Endothelial cell of umbilical vein (primary cell): ENCODE results near the gene PANX2. TPM values are rescaled to one million over a fixed set of nuclear protein-coding genes. Genes with fewer than 3 reads are reported as not detected.
A peak's percentile ranks its signal among the peaks of the same experiment; 100 is the strongest.

Experiments used
- BruUV-seq: library from RNA; stranded (reverse); fragments of 400-500 nt; replicated peaks from 2 replicates; lab custom pipeline; 2021; lab: Mats Ljungman, UMichigan
- CTCF ChIA-PET: fragments of 300-600, 350-600 bp; sonication (Branson Sonifier 250); formaldehyde crosslinking; loops from one replicate; lab custom pipeline; 2021; ENCODE audit warnings: antibody characterized with exemption, inconsistent platforms; lab: Charles Lee
- POLR2A ChIA-PET: fragments of 300-600, 350-600 bp; sonication (Branson Sonifier 250); formaldehyde crosslinking; loops from one replicate; lab custom pipeline; 2021; ENCODE audit warnings: antibody characterized with exemption, inconsistent platforms; lab: Charles Lee
- DNase-seq: peaks from one replicate; pipeline ENCODE4 v3.0.0-alpha.2; 2011; ENCODE audit warnings: low read depth, low spot score
- FAIRE-seq: peaks from 2 replicates; lab custom pipeline; 2011; peaks lifted over from hg19 to GRCh38; lab: Jason Lieb, UNC
- H2AFZ ChIP-seq: 2 replicates; pipeline ENCODE4 v1.6.0; 2012; ENCODE audit warnings: low read depth, low read length, control low read depth, inconsistent platforms
- H3K27ac ChIP-seq: 2 replicates; pipeline ENCODE4 v1.5.1; 2011; ENCODE audit warnings: low read depth, mild to moderate bottlenecking, control low read depth, low read length, moderate library complexity; ENCODE audit not compliant: insufficient read depth
- H3K27me3 ChIP-seq, 2 experiments: 2 replicates each; pipeline versions ENCODE4 v1.6.0 to v1.6.1; 2011; ENCODE audit warnings: low read length in 2 of 2, mixed read lengths in 1 of 2; ENCODE audit not compliant: control insufficient read depth in 2 of 2, insufficient read depth in 2 of 2
- H3K36me3 ChIP-seq, 2 experiments: 2 replicates in 1 of 2; 3 replicates in 1 of 2; pipeline ENCODE4 v1.5.1; 2011; ENCODE audit warnings: low read length in 2 of 2, mild to moderate bottlenecking in 1 of 2, moderate library complexity in 1 of 2; ENCODE audit not compliant: control insufficient read depth in 2 of 2, insufficient read depth in 2 of 2; ENCODE audit errors: extremely low read depth in 1 of 2
- H3K4me1 ChIP-seq: 3 replicates; pipeline ENCODE4 v1.5.1; 2011; ENCODE audit warnings: mild to moderate bottlenecking, low read length; ENCODE audit not compliant: control insufficient read depth, insufficient read depth; ENCODE audit errors: extremely low read depth
- H3K4me2 ChIP-seq: 2 replicates; pipeline ENCODE4 v1.6.1; 2011; ENCODE audit warnings: low read length, control low read depth, mixed read lengths; ENCODE audit not compliant: insufficient read depth
- H3K4me3 ChIP-seq, 3 experiments: fragments of 200-600 bp in 1 of 3; sonication (generic), shearing (Covaris generic) in 1 of 3; replicated peaks in 1 of 3; 2 replicates each; pipeline ENCODE4 v1.5.1; 2011 to 2016; ENCODE audit warnings: control low read depth in 3 of 3, low read length in 3 of 3, mild to moderate bottlenecking in 2 of 3, inconsistent platforms in 1 of 3, low read depth in 1 of 3, moderate library complexity in 1 of 3; ENCODE audit not compliant: insufficient read depth in 1 of 3
- H3K79me2 ChIP-seq: 2 replicates; pipeline ENCODE4 v1.6.0; 2012; ENCODE audit warnings: low read length, inconsistent platforms; ENCODE audit not compliant: control insufficient read depth, insufficient read depth
- H3K9ac ChIP-seq: replicated peaks from 2 replicates; pipeline ENCODE3; 2011; ENCODE audit warnings: low read length, control low read depth; ENCODE audit not compliant: insufficient read depth; ENCODE audit errors: extremely low read depth
- H3K9me1 ChIP-seq: replicated peaks from 3 replicates; pipeline ENCODE4 v1.6.0; 2011; ENCODE audit warnings: mild to moderate bottlenecking, low read length; ENCODE audit not compliant: control insufficient read depth, insufficient read depth; ENCODE audit errors: extremely low read depth
- H3K9me3 ChIP-seq: replicated peaks from 2 replicates; pipeline ENCODE4 v1.5.1; 2012; ENCODE audit warnings: low read length, inconsistent platforms; ENCODE audit not compliant: control insufficient read depth, insufficient read depth
- H4K20me1 ChIP-seq: replicated peaks from 2 replicates; pipeline ENCODE3; 2011; ENCODE audit warnings: mild to moderate bottlenecking, low read length; ENCODE audit not compliant: control insufficient read depth, insufficient read depth; ENCODE audit errors: extremely low read depth
- EZH2 ChIP-seq: IDR thresholded peaks from 2 replicates; pipeline ENCODE4 v1.6.1; 2012; ENCODE audit warnings: borderline replicate concordance, low read depth, mild to moderate bottlenecking, moderate library complexity, low read length, inconsistent platforms; ENCODE audit not compliant: severe bottlenecking
- FOS ChIP-seq: IDR thresholded peaks from 2 replicates; pipeline ENCODE4 v1.6.1; 2011; ENCODE audit warnings: mild to moderate bottlenecking, low read length, moderate library complexity, borderline replicate concordance; ENCODE audit not compliant: insufficient read depth
- GATA2 ChIP-seq: IDR thresholded peaks from 2 replicates; pipeline ENCODE4 v1.7.0; 2011; ENCODE audit warnings: low read depth, mild to moderate bottlenecking, moderate library complexity, mixed read lengths, low read length; ENCODE audit not compliant: insufficient read length, insufficient read depth
- JUN ChIP-seq: IDR thresholded peaks from 2 replicates; pipeline ENCODE4 v1.6.1; 2011; ENCODE audit warnings: borderline replicate concordance, low read depth; ENCODE audit not compliant: insufficient read length, insufficient read depth
- MYC ChIP-seq: IDR thresholded peaks from one replicate; pipeline ENCODE4 v1.6.1; 2011; ENCODE audit warnings: mild to moderate bottlenecking, low read depth, low read length
- POLR2A ChIP-seq: IDR thresholded peaks from 2 replicates; pipeline ENCODE4 v1.6.1; 2012; ENCODE audit warnings: low read depth, mild to moderate bottlenecking, control low read depth, low read length
- POLR2AphosphoS5 ChIP-seq: IDR thresholded peaks from 2 replicates; pipeline ENCODE4 v1.6.1; 2012; ENCODE audit warnings: low read depth, mild to moderate bottlenecking, control low read depth, low read length, moderate library complexity; ENCODE audit not compliant: insufficient read depth
- dilution Hi-C: fragments of 300-500 bp; cut with MboI; formaldehyde crosslinking; loops from one replicate; pipeline ENCODE4 v1.15.0; 2019; ENCODE audit warnings: low sequenced_read_pairs; ENCODE audit not compliant: extremely low pct_ligation_motif_present
- intact Hi-C: fragments of 100-400 bp; cut with micrococcal nuclease; formaldehyde crosslinking; loops from one replicate; pipeline ENCODE4 v1.10.0; 2022
- polyA plus RNA-seq, 4 experiments: library from polyadenylated mRNA; depleted of rRNA in 3 of 4; stranded (reverse) in 3 of 4; unstranded in 1 of 4; fragments of >200 nt; gene quantifications; 2 replicates each; pipeline versions ENCODE4 v1.2.1 to v1.2.3, GENCODE V29; 2011 to 2012; ENCODE audit warnings: missing spikeins in 1 of 4
- total RNA-seq: library from RNA; stranded (reverse); gene quantifications from 2 replicates; pipeline ENCODE4 v1.2.3, GENCODE V29; 2021
- TF ChIP-seq, protein P1 (sequence below), 2 donors: IDR thresholded peaks; 1 replicate in 1 of 2; 2 replicates in 1 of 2; pipeline ENCODE4 v1.5.1; 2011; ENCODE audit warnings: low read length in 2 of 2, mild to moderate bottlenecking in 2 of 2, moderate library complexity in 2 of 2, control low read depth in 1 of 2, inconsistent platforms in 1 of 2, low read depth in 1 of 2; ENCODE audit not compliant: insufficient read depth in 1 of 2; ENCODE audit errors: extremely low read depth in 1 of 2
- TF ChIP-seq, protein P2 (sequence below): IDR thresholded peaks from 2 replicates; pipeline ENCODE4 v1.6.1; 2011; ENCODE audit not compliant: insufficient read depth, insufficient read length

The PANX2 gene
- total and polyA plus RNA-seq, 2 donors (not counting 3 experiments of a cell fraction or from before 2014, with no cell fraction given): 2.5 to 5.1 TPM

DNA sequence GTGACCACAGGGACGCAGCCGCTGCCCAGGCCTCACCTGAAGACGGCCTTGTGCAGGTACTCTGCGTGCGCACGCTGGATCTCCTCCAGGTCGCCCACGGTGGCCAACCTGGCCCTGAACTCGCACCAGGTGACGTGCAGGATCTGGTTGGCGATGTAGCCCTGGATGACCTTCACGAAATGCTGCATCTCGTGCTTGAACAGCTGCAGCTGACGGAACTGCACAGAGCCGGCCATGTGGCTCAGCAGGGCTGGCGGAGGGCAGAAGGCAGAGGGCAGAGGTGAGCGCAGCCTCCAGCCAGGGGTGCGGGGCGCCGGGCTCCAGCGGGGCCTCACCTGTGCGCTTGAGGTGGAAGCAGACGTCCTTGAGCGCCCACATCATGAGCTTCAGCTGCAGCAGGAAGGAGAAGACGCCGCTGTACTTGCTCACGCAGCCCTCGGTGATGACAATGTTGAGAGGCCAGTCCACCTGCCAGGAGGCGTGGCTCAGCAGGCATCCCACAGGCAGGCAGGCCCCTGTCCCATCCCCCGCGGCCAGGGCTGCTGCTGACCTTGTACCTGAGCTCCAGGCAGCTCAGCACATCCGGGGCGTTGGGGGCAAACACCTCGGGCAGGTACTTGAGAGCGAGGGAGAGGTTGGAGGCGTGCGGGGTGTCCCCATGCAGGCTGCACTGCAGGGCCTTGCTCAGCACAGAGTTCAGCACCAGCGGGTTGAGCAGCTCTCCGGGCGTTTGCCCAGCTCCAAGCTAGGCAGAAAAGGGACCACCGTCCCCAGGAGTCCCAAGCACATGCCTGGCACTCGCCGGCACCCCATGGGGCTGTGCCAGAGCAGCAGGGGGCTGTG is 47.8 kb downstream of the PANX2 start:
- Histone ChIP-seq H4K20me1 (no peaks in the 10 kb centered on the region), H3K79me2 (peaks cover 9% of the 10 kb centered on the region), H3K9me3 (no peaks in the 10 kb centered on the region), H3K36me3 (peaks cover 23 to 63% of the 10 kb centered on the region in 2 experiments), H3K4me2 (no peak overlapping the region), H3K27ac (no peak overlapping the region), H3K27me3 (no peaks in the 10 kb centered on the region), H3K4me1 (no peaks in the 10 kb centered on the region), H3K9ac (no peak overlapping the region), H2AFZ (no peak overlapping the region), H3K4me3 (no peak overlapping the region), H3K9me1 (no peaks in the 10 kb centered on the region)
- CTCF ChIA-PET: interaction anchor here (0.8 kb wide), 1 partner anchor 12 kb away, joined by 3 read pairs; no protein-coding TSS in a partner anchor
- TF ChIP-seq EZH2 (no peak), FOS (no peak), MYC (no peak), JUN (no peak), POLR2AphosphoS5 (no peak), GATA2 (no peak), POLR2A (no peak)
- TF ChIP-seq, protein P1, sequence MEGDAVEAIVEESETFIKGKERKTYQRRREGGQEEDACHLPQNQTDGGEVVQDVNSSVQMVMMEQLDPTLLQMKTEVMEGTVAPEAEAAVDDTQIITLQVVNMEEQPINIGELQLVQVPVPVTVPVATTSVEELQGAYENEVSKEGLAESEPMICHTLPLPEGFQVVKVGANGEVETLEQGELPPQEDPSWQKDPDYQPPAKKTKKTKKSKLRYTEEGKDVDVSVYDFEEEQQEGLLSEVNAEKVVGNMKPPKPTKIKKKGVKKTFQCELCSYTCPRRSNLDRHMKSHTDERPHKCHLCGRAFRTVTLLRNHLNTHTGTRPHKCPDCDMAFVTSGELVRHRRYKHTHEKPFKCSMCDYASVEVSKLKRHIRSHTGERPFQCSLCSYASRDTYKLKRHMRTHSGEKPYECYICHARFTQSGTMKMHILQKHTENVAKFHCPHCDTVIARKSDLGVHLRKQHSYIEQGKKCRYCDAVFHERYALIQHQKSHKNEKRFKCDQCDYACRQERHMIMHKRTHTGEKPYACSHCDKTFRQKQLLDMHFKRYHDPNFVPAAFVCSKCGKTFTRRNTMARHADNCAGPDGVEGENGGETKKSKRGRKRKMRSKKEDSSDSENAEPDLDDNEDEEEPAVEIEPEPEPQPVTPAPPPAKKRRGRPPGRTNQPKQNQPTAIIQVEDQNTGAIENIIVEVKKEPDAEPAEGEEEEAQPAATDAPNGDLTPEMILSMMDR (IDR thresholded peaks at IDR 0.05; ENCODE audit: extremely low read depth in 1 of 2, insufficient read depth in 1 of 2, low read depth in 1 of 2, low read length in 2 of 2): no peak
- TF ChIP-seq, protein P2, sequence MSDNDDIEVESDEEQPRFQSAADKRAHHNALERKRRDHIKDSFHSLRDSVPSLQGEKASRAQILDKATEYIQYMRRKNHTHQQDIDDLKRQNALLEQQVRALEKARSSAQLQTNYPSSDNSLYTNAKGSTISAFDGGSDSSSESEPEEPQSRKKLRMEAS: no peak
- intact Hi-C loops (no loop called here), dilution Hi-C loops (no loop called here)
- DNase-seq (no peak), FAIRE-seq (no peak)
- BruUV-seq: TSS peak; percentile 6
- POLR2A ChIA-PET: no interaction called here
